SK-N-SH (cell line): Measurements from ENCODE around the gene EPGN. TPM values are rescaled to one million over a fixed set of nuclear protein-coding genes. Genes with fewer than 3 reads are reported as not detected.

Experiments used
- CTCF ChIA-PET: fragments of 300-600, 350-600 bp; formaldehyde crosslinking; extraction: SDS; loops from one replicate; lab custom pipeline; 2021; lab: Yijun Ruan, JAX
- POLR2A ChIA-PET: fragments of 350-600 bp; sonication (Branson Sonifier 250); formaldehyde crosslinking; extraction: SDS; loops from one replicate; lab custom pipeline; 2020; ENCODE audit warnings: antibody characterized with exemption, inconsistent platforms; lab: Yijun Ruan, JAX
- DNase-seq: peaks from one replicate; pipeline ENCODE4 v3.0.0; 2012
- H2AFZ ChIP-seq: fragments of 200-600 bp; sonication (generic); 2 replicates; pipeline ENCODE4 v1.8.1; 2016; ENCODE audit warnings: antibody characterized with exemption, mild to moderate bottlenecking, low read depth
- H3F3A ChIP-seq: fragments of 200-600 bp; sonication (generic); replicated peaks from 2 replicates; pipeline ENCODE3; 2016; ENCODE audit warnings: antibody characterized with exemption, mild to moderate bottlenecking; ENCODE audit not compliant: insufficient read depth
- H3K27ac ChIP-seq, 2 experiments: fragments of 200-500 bp in 1 of 2; fragments of 200-600 bp in 1 of 2; sonication (Bioruptor generic) in 1 of 2; sonication (generic), shearing (Covaris generic) in 1 of 2; 2 replicates each; pipeline versions ENCODE4 v1.5.1 to v1.6.1; 2014 to 2016; ENCODE audit warnings: low read depth in 2 of 2, inconsistent platforms in 1 of 2, low read length in 1 of 2, mild to moderate bottlenecking in 1 of 2, mixed read lengths in 1 of 2
- H3K27me3 ChIP-seq: fragments of 200-600 bp; sonication (generic), shearing (Covaris generic); 2 replicates; pipeline ENCODE4 v1.6.1; 2016; ENCODE audit warnings: mixed run types; ENCODE audit not compliant: insufficient read depth
- H3K36me3 ChIP-seq, 2 experiments: fragments of 200-500 bp in 1 of 2; fragments of 200-600 bp in 1 of 2; sonication (Bioruptor generic) in 1 of 2; sonication (generic) in 1 of 2; replicated peaks in 1 of 2; 2 replicates each; pipeline versions ENCODE3 to v1.5.1; 2014 to 2016; ENCODE audit warnings: low read length in 1 of 2, mild to moderate bottlenecking in 1 of 2; ENCODE audit not compliant: insufficient read depth in 2 of 2, control insufficient read depth in 1 of 2
- H3K4me1 ChIP-seq, 2 experiments: fragments of 200-500 bp in 1 of 2; fragments of 200-600 bp in 1 of 2; sonication (Bioruptor generic) in 1 of 2; sonication (generic), shearing (Covaris generic) in 1 of 2; 2 replicates each; pipeline versions ENCODE4 v1.5.1 to v1.6.1; 2014 to 2016; ENCODE audit warnings: low read depth in 1 of 2, low read length in 1 of 2, mixed run types in 1 of 2; ENCODE audit not compliant: insufficient read depth in 2 of 2, control insufficient read depth in 1 of 2
- H3K4me2 ChIP-seq: fragments of 200-600 bp; sonication (generic), shearing (Covaris generic); 2 replicates; pipeline ENCODE4 v1.6.1; 2017; ENCODE audit warnings: mixed run types
- H3K4me3 ChIP-seq, 2 experiments: fragments of 200-500 bp in 1 of 2; fragments of 200-600 bp in 1 of 2; sonication (Bioruptor generic) in 1 of 2; sonication (generic), shearing (Covaris generic) in 1 of 2; 2 replicates each; pipeline versions ENCODE4 v1.5.1 to v1.8.1; 2014 to 2016; ENCODE audit warnings: low read depth in 2 of 2, inconsistent platforms in 1 of 2, low read length in 1 of 2, mild to moderate bottlenecking in 1 of 2, mixed read lengths in 1 of 2, moderate library complexity in 1 of 2
- H3K79me2 ChIP-seq: fragments of 200-600 bp; sonication (generic); 2 replicates; pipeline ENCODE4 v1.8.1; 2017; ENCODE audit warnings: mild to moderate bottlenecking; ENCODE audit not compliant: insufficient read depth
- H3K9ac ChIP-seq: fragments of 200-600 bp; sonication (generic); 2 replicates; pipeline ENCODE4 v1.6.1; 2017; ENCODE audit warnings: mixed run types
- H3K9me2 ChIP-seq: fragments of 200-600 bp; sonication (generic); 2 replicates; pipeline ENCODE4 v1.6.1; 2017; ENCODE audit warnings: mixed run types
- H3K9me3 ChIP-seq: fragments of 200-600 bp; sonication (generic); 2 replicates; pipeline ENCODE4 v1.6.1; 2017; ENCODE audit warnings: mixed run types, mild to moderate bottlenecking, moderate library complexity
- H4K20me1 ChIP-seq: fragments of 200-600 bp; sonication (generic); 2 replicates; pipeline ENCODE4 v1.6.1; 2017; ENCODE audit warnings: mild to moderate bottlenecking, mixed run types; ENCODE audit not compliant: insufficient read depth
- CHD2 ChIP-seq: fragments of 150-350 bp; IDR thresholded peaks from 2 replicates; pipeline ENCODE4 v1.6.1; 2018; ENCODE audit warnings: low read length; ENCODE audit not compliant: partially characterized antibody
- EP300 ChIP-seq, 2 experiments: IDR thresholded peaks; 2 replicates each; pipeline versions ENCODE4 v1.4.0 to v1.6.1; 2012; ENCODE audit warnings: borderline replicate concordance in 1 of 2, low read depth in 1 of 2, low read length in 1 of 2
- FOXM1 ChIP-seq: IDR thresholded peaks from 2 replicates; pipeline ENCODE4 v1.4.0; 2012; ENCODE audit warnings: low read depth, mild to moderate bottlenecking
- IRF3 ChIP-seq: fragments of 150-350 bp; IDR thresholded peaks from 2 replicates; pipeline ENCODE4 v1.6.1; 2016; ENCODE audit warnings: mild to moderate bottlenecking, low read depth, low read length
- JUND ChIP-seq: IDR thresholded peaks from 2 replicates; pipeline ENCODE4 v1.4.0; 2012
- PBX3 ChIP-seq: IDR thresholded peaks from 2 replicates; pipeline ENCODE4; 2012
- POLR2AphosphoS5 ChIP-seq: IDR thresholded peaks from 2 replicates; pipeline ENCODE4 v1.6.1; 2012; ENCODE audit warnings: low read depth, low read length
- RCOR1 ChIP-seq: fragments of 150-350 bp; IDR thresholded peaks from 2 replicates; pipeline ENCODE4 v1.6.1; 2017; ENCODE audit warnings: antibody characterized with exemption, low read length
- REST ChIP-seq: IDR thresholded peaks from 2 replicates; pipeline ENCODE4 v1.6.1; 2012; ENCODE audit warnings: mild to moderate bottlenecking, low read depth, low read length, moderate library complexity
- RXRA ChIP-seq: IDR thresholded peaks from 2 replicates; pipeline ENCODE4 v1.4.0; 2012; ENCODE audit warnings: low read depth, mild to moderate bottlenecking, borderline replicate concordance
- TAF1 ChIP-seq: IDR thresholded peaks from 2 replicates; pipeline ENCODE4 v1.6.1; 2012; ENCODE audit warnings: low read depth, mild to moderate bottlenecking, low read length, moderate library complexity, borderline replicate concordance
- TEAD4 ChIP-seq: IDR thresholded peaks from 2 replicates; pipeline ENCODE4 v1.4.0; 2012; ENCODE audit warnings: mild to moderate bottlenecking, borderline replicate concordance; ENCODE audit not compliant: insufficient read depth
- WGBS: methylation state at CpG from one replicate; pipeline ENCODE4 v1.1.6; 2017; ENCODE audit warnings: low lambda C conversion rate; 5-methylcytosine and 5-hydroxymethylcytosine counted together
- polyA plus RNA-seq, 3 experiments: library from polyadenylated mRNA; depleted of rRNA; stranded (reverse); fragments of >200 nt; gene quantifications; 2 replicates each; pipeline ENCODE4 v1.2.3, GENCODE V29; 2012
- TF ChIP-seq, protein P1 (sequence below): IDR thresholded peaks from 2 replicates; pipeline ENCODE4 v1.4.0; 2012; ENCODE audit warnings: low read depth, borderline replicate concordance

EPGN gene
- polyA plus RNA-seq, 1 of the 3 experiments (the other 2 are of a cell fraction), result 0.23 TPM

DNA sequence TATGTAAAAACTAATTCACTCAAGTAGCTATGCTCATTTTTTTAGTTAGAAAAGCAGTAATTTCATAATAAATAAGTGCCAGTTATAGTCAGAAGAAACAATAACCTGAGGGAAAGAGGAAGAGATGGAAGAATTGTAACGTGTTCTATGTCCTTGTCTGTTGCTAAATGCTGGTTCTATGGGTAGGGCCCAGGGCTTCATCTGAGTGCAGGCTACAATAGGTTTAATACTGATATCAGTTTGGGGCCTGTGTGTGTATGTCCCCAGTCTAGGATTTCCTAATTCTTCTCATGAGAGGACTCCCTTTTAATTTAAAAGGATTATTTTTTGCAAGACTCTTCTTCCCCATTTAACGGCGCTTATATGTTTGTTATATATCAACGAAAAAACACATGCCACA is 53.4 kb downstream of the EPGN start (continued):
- no peak for TF ChIP-seq IRF3
- TF ChIP-seq POLR2AphosphoS5, result no peak

GRCh38 chr4:74362347-74362746 is 54.1 kb downstream of the EPGN start:
- no peak overlapping the region for H3K4me2 ChIP-seq
- POLR2A ChIA-PET, result no interaction called here
- no peak for TF ChIP-seq PBX3
- TF ChIP-seq, protein P1, sequence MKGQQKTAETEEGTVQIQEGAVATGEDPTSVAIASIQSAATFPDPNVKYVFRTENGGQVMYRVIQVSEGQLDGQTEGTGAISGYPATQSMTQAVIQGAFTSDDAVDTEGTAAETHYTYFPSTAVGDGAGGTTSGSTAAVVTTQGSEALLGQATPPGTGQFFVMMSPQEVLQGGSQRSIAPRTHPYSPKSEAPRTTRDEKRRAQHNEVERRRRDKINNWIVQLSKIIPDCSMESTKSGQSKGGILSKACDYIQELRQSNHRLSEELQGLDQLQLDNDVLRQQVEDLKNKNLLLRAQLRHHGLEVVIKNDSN, result no peak
- no peak for TF ChIP-seq TEAD4
- TF ChIP-seq IRF3, result no peak
- no peak for TF ChIP-seq REST
- TF ChIP-seq FOXM1, result no peak
- no peak for TF ChIP-seq JUND
- TF ChIP-seq TAF1, result no peak
- TF ChIP-seq CHD2, result no peak
- no peak for TF ChIP-seq EP300 (IDR thresholded peaks at IDR 0.05; ENCODE audit: borderline replicate concordance in 1 of 2, low read depth in 1 of 2, low read length in 1 of 2)
- TF ChIP-seq RXRA, result no peak
- TF ChIP-seq RCOR1, result no peak
- TF ChIP-seq, all 33 proteins: peak for 0

More at GRCh38 chr4:74362347-74362746, 54.1 kb downstream of the EPGN start:
- CTCF ChIA-PET, result no interaction called here
- H3K36me3 ChIP-seq, result no peaks in the 10 kb centered on the region
- DNase-seq, result no peak
- H3K4me3 ChIP-seq, result no peak overlapping the region
- no peaks in the 10 kb centered on the region for H3K9me3 ChIP-seq
- H3F3A ChIP-seq, result no peaks in the 10 kb centered on the region
- H3K9ac ChIP-seq, result no peak overlapping the region
- no peaks in the 10 kb centered on the region; a peak in 1 of 4 replicates for H3K4me1 ChIP-seq
- no peaks in the 10 kb centered on the region for H3K9me2 ChIP-seq
- no peak overlapping the region for H2AFZ ChIP-seq
- no peaks in the 10 kb centered on the region for H3K79me2 ChIP-seq
- no peaks in the 10 kb centered on the region for H4K20me1 ChIP-seq
- peaks cover 30% of the 10 kb centered on the region for H3K27me3 ChIP-seq
- no peak overlapping the region for H3K27ac ChIP-seq
- WGBS, result 34% methylated on average over 3 of the region's 3 CpGs
